ENCODE data around the gene KRT33B.

KRT33B gene

GRCh38 chr17:41339571-41340172, 29.9 kb downstream of the KRT33B start:
- Histone ChIP-seq H3K36me3 (ENCODE audit: control insufficient read depth in 5 of 5, insufficient read depth in 5 of 5, low read length in 5 of 5) (no peaks in the 10 kb centered on the region), H3K4me3 (ENCODE audit: low read depth in 1 of 5, low read length in 5 of 5) (no peak overlapping the region), H3K9ac (ENCODE audit: low read length in 5 of 5) (no peak overlapping the region), H3K27me3 (ENCODE audit: control insufficient read depth in 5 of 5, insufficient read depth in 4 of 5, low read length in 5 of 5) (peaks cover 0 to 3% (median 0%) of the 10 kb centered on the region in 5 donors), H3K27ac (ENCODE audit: low read depth, low read length) (no peak overlapping the region), H3K9me3 (ENCODE audit: control insufficient read depth in 5 of 5, low read length in 5 of 5) (peaks cover 0 to 22% (median 12%) of the 10 kb centered on the region in 5 donors), H3K4me1 (ENCODE audit: control insufficient read depth in 5 of 5, insufficient read depth in 5 of 5, low read length in 5 of 5) (peaks cover 0 to 18% (median 4%) of the 10 kb centered on the region in 5 donors)

GRCh38 chr17:41338961-41339485, 30.6 kb downstream of the KRT33B start:
- Histone ChIP-seq H3K4me1 (ENCODE audit: control insufficient read depth in 5 of 5, insufficient read depth in 5 of 5, low read length in 5 of 5) (peaks cover 0 to 18% (median 4%) of the 10 kb centered on the region in 5 donors), H3K4me3 (ENCODE audit: low read depth in 1 of 5, low read length in 5 of 5) (no peak overlapping the region), H3K36me3 (ENCODE audit: control insufficient read depth in 5 of 5, insufficient read depth in 5 of 5, low read length in 5 of 5) (no peaks in the 10 kb centered on the region), H3K9me3 (ENCODE audit: control insufficient read depth in 5 of 5, low read length in 5 of 5) (peaks cover 0 to 22% (median 12%) of the 10 kb centered on the region in 5 donors), H3K27me3 (ENCODE audit: control insufficient read depth in 5 of 5, insufficient read depth in 4 of 5, low read length in 5 of 5) (peaks cover 0 to 4% (median 0%) of the 10 kb centered on the region in 5 donors), H3K9ac (ENCODE audit: low read length in 5 of 5) (no peak overlapping the region), H3K27ac (ENCODE audit: low read depth, low read length) (no peak overlapping the region)

DNA sequence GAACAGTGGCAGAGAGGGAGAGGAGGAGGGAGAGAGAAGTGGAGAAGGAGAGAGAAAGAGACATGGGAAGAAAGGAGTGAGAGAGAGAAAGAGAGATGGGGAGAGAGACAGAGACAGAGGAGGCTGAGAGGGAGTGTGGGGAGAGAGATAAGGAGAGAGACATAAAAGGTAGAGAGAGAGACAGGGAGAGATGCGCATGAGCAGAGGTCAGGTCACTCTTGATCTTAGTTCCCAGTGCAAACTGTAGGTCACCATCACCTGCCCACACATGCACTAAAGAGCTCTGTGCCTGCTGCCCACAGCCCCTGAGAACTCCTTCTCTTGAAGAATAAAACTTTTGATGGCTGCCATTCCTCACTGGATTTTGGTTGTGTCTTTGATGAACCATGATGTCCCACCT, 33.9 kb downstream of the KRT33B start:
- H3K27ac ChIP-seq (ENCODE audit: low read depth, low read length) = no peak overlapping the region
- H3K9ac ChIP-seq (ENCODE audit: low read length in 5 of 5) = no peak overlapping the region
- peaks cover 3 to 6% (median 4%) of the 10 kb centered on the region in 5 donors for H3K27me3 ChIP-seq (ENCODE audit: control insufficient read depth in 5 of 5, insufficient read depth in 4 of 5, low read length in 5 of 5)
- peaks cover 0 to 18% (median 4%) of the 10 kb centered on the region in 5 donors for H3K4me1 ChIP-seq (ENCODE audit: control insufficient read depth in 5 of 5, insufficient read depth in 5 of 5, low read length in 5 of 5)
- H3K36me3 ChIP-seq (ENCODE audit: control insufficient read depth in 5 of 5, insufficient read depth in 5 of 5, low read length in 5 of 5) = no peaks in the 10 kb centered on the region
- H3K9me3 ChIP-seq (ENCODE audit: control insufficient read depth in 5 of 5, low read length in 5 of 5) = peaks cover 0 to 3% (median 0%) of the 10 kb centered on the region in 5 donors
- H3K4me3 ChIP-seq (ENCODE audit: low read depth in 1 of 5, low read length in 5 of 5) = no peak overlapping the region

DNA sequence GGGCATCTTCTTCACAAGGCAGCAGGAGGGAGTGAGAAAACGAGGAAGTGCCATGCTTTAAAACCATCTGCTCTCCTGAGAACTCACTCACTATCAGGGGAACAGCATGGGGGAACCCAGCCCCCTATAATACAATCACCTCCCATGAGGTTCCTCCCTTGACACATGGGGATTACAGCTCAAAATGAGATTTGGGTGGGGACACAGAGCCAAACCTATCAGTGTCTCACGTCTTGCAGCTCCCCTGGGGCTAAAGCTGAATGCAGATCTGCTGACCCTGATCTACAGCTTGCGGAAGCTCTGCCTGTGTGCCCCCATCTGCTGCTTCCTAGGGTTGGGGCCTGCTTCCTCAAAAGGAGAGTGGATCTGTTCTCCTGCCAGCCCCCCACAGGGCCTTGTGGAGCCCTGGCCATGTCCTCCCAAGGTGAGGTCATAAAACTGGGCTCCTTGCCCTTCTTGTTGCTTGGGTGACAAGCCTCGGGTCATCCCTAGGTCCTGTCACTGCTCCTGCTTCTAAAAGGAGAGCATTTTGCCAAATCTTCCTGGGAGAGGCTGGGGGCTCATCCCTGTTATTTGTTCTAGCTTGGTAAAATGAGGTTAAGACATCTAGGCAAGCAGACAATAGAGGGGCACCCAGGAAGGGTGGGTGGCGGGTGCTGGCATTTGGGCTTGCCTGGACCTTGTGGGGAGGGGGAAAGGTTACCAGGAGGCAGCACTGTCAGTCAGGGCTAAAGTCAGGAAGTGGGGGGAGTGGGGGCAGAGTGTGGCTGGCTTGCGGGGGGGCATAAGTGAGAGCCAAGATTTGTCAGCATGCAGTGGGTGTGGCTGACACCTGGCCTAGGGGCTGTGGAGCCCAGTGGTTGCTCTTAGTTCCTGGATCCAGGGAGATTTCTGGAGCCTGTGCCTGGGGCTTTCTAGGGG, 35.0 kb downstream of the KRT33B start:
- Histone ChIP-seq H3K4me3 (ENCODE audit: low read depth in 1 of 5, low read length in 5 of 5) (no peak overlapping the region), H3K27ac (ENCODE audit: low read depth, low read length) (no peak overlapping the region), H3K9me3 (ENCODE audit: control insufficient read depth in 5 of 5, low read length in 5 of 5) (no peaks in the 10 kb centered on the region), H3K9ac (ENCODE audit: low read length in 5 of 5) (no peak overlapping the region), H3K27me3 (ENCODE audit: control insufficient read depth in 5 of 5, insufficient read depth in 4 of 5, low read length in 5 of 5) (peaks cover 2 to 6% (median 3%) of the 10 kb centered on the region in 5 donors), H3K4me1 (ENCODE audit: control insufficient read depth in 5 of 5, insufficient read depth in 5 of 5, low read length in 5 of 5) (peaks cover 0 to 8% (median 0%) of the 10 kb centered on the region in 5 donors), H3K36me3 (ENCODE audit: control insufficient read depth in 5 of 5, insufficient read depth in 5 of 5, low read length in 5 of 5) (no peaks in the 10 kb centered on the region)

GRCh38 chr17:41333836-41334235, 35.8 kb downstream of the KRT33B start:
- Histone ChIP-seq H3K4me3 (ENCODE audit: low read depth in 1 of 5, low read length in 5 of 5) (no peak overlapping the region), H3K4me1 (ENCODE audit: control insufficient read depth in 5 of 5, insufficient read depth in 5 of 5, low read length in 5 of 5) (peaks cover 0 to 1% (median 0%) of the 10 kb centered on the region in 5 donors), H3K36me3 (ENCODE audit: control insufficient read depth in 5 of 5, insufficient read depth in 5 of 5, low read length in 5 of 5) (no peaks in the 10 kb centered on the region), H3K27me3 (ENCODE audit: control insufficient read depth in 5 of 5, insufficient read depth in 4 of 5, low read length in 5 of 5) (peaks cover 3 to 6% (median 5%) of the 10 kb centered on the region in 5 donors), H3K9ac (ENCODE audit: low read length in 5 of 5) (no peak overlapping the region), H3K27ac (ENCODE audit: low read depth, low read length) (no peak overlapping the region), H3K9me3 (ENCODE audit: control insufficient read depth in 5 of 5, low read length in 5 of 5) (no peaks in the 10 kb centered on the region)

DNA sequence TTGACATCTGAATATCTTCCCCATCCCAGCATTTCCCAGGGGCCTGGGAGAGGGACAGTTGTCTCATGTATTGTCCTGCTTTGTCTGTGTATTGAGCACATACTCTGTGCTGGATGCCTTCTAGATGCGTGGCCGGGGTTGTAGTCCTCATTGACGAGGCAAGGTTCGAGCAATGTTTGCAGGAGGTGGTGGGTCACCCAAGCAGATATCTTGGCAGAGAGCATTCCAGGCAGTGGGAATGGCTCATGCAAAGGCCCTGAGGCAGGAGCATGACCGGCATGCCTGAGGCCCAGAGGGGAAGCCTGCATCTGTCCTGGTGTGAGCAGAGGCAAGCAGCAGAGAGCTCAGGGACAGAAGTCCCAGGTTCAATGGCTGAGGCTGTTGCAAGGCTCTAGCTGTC, 36.5 kb downstream of the KRT33B start:
- Histone ChIP-seq H3K27ac (ENCODE audit: low read depth, low read length) (no peak overlapping the region), H3K4me3 (ENCODE audit: low read depth in 1 of 5, low read length in 5 of 5) (no peak overlapping the region), H3K9ac (ENCODE audit: low read length in 5 of 5) (no peak overlapping the region), H3K27me3 (ENCODE audit: control insufficient read depth in 5 of 5, insufficient read depth in 4 of 5, low read length in 5 of 5) (peaks cover 3 to 6% (median 5%) of the 10 kb centered on the region in 5 donors), H3K9me3 (ENCODE audit: control insufficient read depth in 5 of 5, low read length in 5 of 5) (no peaks in the 10 kb centered on the region), H3K36me3 (ENCODE audit: control insufficient read depth in 5 of 5, insufficient read depth in 5 of 5, low read length in 5 of 5) (no peaks in the 10 kb centered on the region), H3K4me1 (ENCODE audit: control insufficient read depth in 5 of 5, insufficient read depth in 5 of 5, low read length in 5 of 5) (no peaks in the 10 kb centered on the region)

DNA sequence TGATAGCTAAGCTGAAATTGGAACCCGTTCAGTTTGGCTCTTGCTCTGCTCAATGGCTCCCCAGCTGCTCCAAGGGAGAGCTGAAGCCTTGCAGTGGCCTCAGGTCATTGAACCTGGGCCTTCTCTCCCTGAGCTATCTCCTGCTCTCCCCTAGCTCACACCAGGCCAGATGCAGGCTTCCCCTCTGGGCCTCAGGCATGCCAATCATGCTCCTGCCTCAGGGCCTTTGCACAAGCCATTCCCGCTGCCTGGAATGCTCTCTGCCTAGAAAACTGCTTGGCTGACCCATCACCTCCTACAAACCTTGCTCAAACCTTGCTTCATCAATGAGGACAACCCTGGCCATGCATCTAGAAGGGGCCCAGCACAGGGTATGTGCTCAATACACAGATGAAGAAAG, 37.4 kb downstream of the KRT33B start:
- H3K36me3 ChIP-seq (ENCODE audit: control insufficient read depth in 5 of 5, insufficient read depth in 5 of 5, low read length in 5 of 5) = no peaks in the 10 kb centered on the region
- no peaks in the 10 kb centered on the region for H3K9me3 ChIP-seq (ENCODE audit: control insufficient read depth in 5 of 5, low read length in 5 of 5)
- no peak overlapping the region for H3K9ac ChIP-seq (ENCODE audit: low read length in 5 of 5)
- H3K4me3 ChIP-seq (ENCODE audit: low read depth in 1 of 5, low read length in 5 of 5) = no peak overlapping the region
- no peak overlapping the region for H3K27ac ChIP-seq (ENCODE audit: low read depth, low read length)
- no peaks in the 10 kb centered on the region for H3K4me1 ChIP-seq (ENCODE audit: control insufficient read depth in 5 of 5, insufficient read depth in 5 of 5, low read length in 5 of 5)
- H3K27me3 ChIP-seq (ENCODE audit: control insufficient read depth in 5 of 5, insufficient read depth in 4 of 5, low read length in 5 of 5) = peaks cover 3 to 6% (median 5%) of the 10 kb centered on the region in 5 donors

- no peak overlapping the region for H3K4me3 ChIP-seq (ENCODE audit: low read depth in 1 of 5, low read length in 5 of 5)
- H3K9me3 ChIP-seq (ENCODE audit: control insufficient read depth in 5 of 5, low read length in 5 of 5) = no peaks in the 10 kb centered on the region
- no peaks in the 10 kb centered on the region for H3K36me3 ChIP-seq (ENCODE audit: control insufficient read depth in 5 of 5, insufficient read depth in 5 of 5, low read length in 5 of 5)
- H3K27me3 ChIP-seq (ENCODE audit: control insufficient read depth in 5 of 5, insufficient read depth in 4 of 5, low read length in 5 of 5) = peaks cover 3 to 6% (median 5%) of the 10 kb centered on the region in 5 donors
- no peaks in the 10 kb centered on the region for H3K4me1 ChIP-seq (ENCODE audit: control insufficient read depth in 5 of 5, insufficient read depth in 5 of 5, low read length in 5 of 5)
- no peak overlapping the region for H3K27ac ChIP-seq (ENCODE audit: low read depth, low read length)
- H3K9ac ChIP-seq (ENCODE audit: low read length in 5 of 5) = no peak overlapping the region
These were observed 38.0 kb downstream of the KRT33B start for GRCh38 chr17:41331606-41332005.

DNA sequence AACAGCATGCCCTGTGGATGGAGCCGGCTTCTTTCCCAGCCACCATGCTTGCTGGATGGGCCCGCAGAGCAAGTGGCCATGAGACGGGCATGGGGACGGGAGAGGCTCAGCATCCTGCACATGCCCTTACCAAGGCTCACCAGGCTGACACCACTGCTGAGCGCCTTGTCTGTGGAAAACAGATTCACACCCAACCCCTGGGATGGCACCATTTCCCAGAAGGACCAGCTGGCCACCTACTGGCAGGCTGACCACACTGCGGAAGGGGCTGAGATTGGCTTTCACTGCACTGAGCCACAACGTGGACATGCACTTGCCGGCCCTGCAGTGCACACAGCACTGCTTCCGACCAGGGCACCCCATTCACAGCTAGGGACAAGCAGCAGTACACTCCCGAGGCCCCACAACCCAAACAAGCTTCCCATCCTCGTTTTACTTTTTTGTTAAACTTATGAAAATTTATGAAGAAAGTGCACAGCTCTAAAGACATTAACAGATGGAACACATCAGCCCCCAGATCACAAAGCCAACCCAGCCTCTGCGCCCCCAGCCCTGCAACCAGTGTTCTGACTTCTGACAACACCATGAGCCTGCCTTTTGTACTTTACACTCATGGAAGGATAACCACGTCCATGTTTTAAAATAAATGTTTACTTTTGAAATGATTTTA, 40.2 kb downstream of the KRT33B start:
- H3K36me3 ChIP-seq (ENCODE audit: control insufficient read depth in 5 of 5, insufficient read depth in 5 of 5, low read length in 5 of 5) = no peaks in the 10 kb centered on the region
- peaks cover 2 to 6% (median 3%) of the 10 kb centered on the region in 5 donors for H3K27me3 ChIP-seq (ENCODE audit: control insufficient read depth in 5 of 5, insufficient read depth in 4 of 5, low read length in 5 of 5)
- no peak overlapping the region for H3K27ac ChIP-seq (ENCODE audit: low read depth, low read length)
- no peak overlapping the region for H3K4me3 ChIP-seq (ENCODE audit: low read depth in 1 of 5, low read length in 5 of 5)
- H3K9me3 ChIP-seq (ENCODE audit: control insufficient read depth in 5 of 5, low read length in 5 of 5) = no peaks in the 10 kb centered on the region
- H3K9ac ChIP-seq (ENCODE audit: low read length in 5 of 5) = no peak overlapping the region
- no peaks in the 10 kb centered on the region for H3K4me1 ChIP-seq (ENCODE audit: control insufficient read depth in 5 of 5, insufficient read depth in 5 of 5, low read length in 5 of 5)

All from subcutaneous abdominal adipose tissue (tissue), 5 donors.